GM23338 (cell line): ENCODE measurements around the gene SBK3.

Source experiments
- CTCF ChIP-seq, 2 experiments: fragments of 200-600 bp in 1 of 2; sonication (generic) in 1 of 2; conservative IDR thresholded peaks; 2 replicates each; pipeline versions ENCODE4 v1.5.1 to v1.6.1; 2016 to 2017; ENCODE audit warnings: antibody characterized with exemption in 2 of 2, low read depth in 2 of 2, mild to moderate bottlenecking in 2 of 2, moderate library complexity in 1 of 2
- EZH2phosphoT487 ChIP-seq: fragments of 200-600 bp; sonication (generic); IDR thresholded peaks from one replicate; pipeline ENCODE4 v1.8.1; 2018; ENCODE audit warnings: antibody characterized with exemption; ENCODE audit not compliant: unreplicated experiment
- POLR2AphosphoS5 ChIP-seq: IDR thresholded peaks from 2 replicates; pipeline ENCODE4 v1.6.1; 2016; ENCODE audit warnings: antibody characterized with exemption, low read depth

DNA sequence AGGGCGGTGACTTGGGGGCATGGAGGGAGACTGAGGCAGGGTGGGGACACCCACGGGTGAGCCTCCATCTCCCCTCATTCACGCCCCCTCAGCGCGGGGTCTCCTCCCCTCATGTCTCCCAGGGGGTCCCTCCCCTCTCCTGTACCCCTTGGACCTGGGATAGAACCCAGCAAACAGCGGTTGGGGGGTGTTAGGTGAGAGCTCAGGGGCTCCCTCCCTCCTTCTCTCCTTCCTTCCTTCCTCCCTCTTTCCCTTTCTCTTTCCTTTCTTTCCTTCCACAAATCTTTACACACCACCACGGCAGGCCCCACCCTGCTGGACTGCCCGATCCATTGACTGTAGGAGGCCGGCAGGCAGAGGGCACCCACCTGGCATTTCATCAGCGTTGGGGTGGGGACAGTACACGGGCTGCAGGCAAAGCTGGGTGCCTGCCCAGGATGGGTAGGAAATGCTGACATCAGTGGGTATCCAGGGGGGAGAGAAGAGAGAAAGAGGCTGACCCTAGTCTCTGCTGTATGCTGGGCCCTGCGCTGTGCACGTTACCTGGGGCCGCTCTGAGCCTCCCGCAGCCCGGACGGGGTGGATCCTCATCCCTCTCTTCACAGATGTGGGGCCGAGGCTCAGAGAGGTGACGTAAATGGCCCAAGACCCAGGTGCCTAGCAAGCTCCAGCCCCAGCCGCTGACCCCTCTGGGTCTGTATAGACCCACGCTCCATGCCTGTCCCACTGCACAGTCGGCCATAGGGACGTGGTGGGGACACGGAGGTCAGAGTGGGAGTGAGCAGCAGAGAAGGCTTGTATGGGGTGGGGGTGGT is 53.6 kb downstream of the SBK3 start:
- TF ChIP-seq POLR2AphosphoS5 (no peak), CTCF (conservative IDR thresholded peaks at IDR 0.05; ENCODE audit: low read depth in 2 of 2) (no peak), EZH2phosphoT487 (no peak)
